NCI-H2196 treated with DMSO at 0.1 percent for 48 hours (cell line): ENCODE measurements around the gene TBCD.

Experiments used
- DNase-seq: peaks from one replicate; lab custom pipeline; 2025; ENCODE audit not compliant: unreplicated experiment; lab: John Stamatoyannopoulos, UW

TBCD gene

DNA sequence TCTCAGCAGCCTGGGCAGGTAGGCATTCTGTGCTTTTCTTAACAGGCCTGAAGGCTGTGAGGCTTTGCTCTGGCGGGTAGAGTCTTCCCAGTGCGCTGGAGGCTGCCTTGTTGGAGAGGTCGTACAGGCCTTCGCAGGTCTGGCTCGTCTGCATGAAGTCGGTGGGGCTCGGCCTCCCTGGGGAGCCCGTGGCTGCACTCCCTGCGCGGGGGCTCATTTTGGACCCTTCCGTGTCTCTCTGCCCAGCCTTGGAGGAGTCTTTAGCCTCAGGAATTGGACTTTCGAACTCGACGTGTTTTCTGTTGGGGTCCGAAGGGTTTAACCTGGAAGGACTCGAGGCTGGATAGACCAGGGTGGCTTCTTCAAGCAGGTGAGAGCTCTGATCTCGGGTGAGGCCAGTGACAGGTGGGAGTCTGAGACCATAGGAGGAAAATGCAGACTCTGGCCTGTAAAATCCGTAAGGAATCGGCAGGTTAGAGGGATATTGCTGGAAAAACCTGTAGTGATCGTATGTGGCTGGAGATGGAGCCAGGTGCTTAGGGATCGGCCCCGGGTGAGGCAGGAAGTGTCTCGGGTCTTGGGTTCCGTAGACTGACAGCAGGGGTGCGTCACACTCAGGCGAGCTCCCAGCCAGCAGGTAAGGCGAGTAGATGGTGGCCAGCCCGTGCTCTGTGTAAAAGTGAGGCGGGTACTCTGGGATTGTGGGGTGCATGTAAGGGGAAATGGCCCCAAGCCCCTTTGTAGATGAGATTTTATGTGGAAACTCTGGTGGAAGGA, 79.4 kb downstream of the TBCD start:
- DNase-seq, result no peak

DNA sequence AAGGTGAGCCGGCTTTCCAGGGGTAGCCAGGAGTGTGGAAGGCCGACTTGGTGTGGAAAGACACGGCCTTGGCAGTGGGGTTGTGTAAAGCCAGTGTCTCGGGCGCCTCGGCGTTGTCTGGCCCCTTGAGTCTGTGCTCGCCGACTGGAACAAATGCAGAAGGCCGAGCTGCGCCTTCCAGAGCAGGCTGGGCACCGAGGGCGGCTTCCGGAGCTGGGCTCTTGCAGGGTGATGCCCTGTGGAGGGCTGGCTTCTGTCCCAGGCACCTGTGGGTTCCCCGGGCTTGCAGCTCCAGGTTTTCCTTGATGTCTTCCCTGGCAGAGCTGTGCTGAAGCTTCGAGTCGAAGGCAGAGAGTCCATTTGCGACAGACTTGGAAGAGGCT, 79.9 kb downstream of the TBCD start:
- no peak for DNase-seq

DNA sequence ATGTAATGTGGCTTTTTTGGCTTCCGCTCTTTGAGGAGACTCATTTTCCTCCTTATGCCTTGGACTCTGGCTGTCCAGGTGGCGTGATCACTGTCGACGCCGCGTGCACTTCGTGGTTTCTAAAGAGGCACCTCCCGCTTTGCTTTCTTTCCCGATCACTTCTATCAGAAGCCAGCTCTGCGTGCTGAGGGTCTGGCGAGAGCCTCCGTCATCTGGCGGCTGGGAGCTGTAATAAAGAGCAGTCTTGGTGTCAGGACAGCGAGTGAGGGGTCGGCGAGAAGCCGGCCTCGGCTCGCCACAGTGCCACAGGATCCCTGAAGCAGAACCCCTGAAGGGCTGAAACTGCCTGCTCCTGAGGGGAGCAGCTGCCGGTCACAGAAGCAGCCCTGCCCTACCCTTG, 80.5 kb downstream of the TBCD start:
- no peak for DNase-seq

DNA sequence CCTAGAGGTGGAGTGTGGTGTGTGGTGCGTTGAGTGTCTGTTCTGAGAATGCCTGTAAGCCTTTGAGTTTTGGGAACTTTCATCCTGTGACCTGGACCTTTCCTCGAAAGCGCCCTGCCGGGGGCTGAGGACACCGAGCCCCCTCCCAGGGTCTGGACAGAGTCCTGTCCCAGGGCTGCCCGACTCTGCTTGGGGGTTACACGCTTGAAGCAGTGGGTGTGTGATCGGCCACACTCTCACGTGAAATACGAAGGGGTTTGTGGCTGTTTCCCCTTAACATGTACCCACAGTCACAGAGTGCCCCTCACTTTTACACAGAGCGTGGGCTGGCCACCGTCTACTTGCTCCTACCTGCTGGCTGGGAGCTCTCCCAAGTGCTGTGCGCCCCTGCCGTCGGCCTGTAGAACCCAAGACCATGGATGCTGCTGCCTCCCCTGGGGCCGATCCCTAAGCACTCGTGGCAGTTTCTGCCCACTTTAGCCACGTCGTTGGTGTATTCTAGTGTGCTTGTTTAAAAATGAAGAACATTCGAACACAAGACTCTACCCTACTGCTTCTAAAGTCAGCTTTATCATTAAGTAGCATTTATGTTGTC, 81.1 kb downstream of the TBCD start:
- DNase-seq, result no peak

DNA sequence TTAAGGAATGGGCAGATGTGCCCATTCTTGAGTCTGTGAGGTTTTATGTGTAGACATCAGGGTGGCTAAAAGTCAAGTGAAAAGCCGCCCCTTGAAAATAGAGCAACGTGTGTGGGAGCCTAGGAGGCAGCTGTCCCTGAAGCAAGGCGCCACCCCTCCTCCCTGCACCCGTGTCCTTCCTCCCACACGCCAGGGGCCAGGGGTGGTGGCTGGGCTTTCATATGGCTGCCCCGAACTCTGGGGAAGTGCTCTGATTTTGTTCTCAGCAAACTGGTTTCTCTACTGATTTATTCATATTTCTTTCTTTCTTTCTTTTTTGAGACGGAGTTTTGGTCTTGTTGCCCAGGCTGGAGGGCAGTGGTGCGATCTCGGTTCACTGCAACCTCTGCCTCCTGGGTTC, 83.3 kb downstream of the TBCD start:
- DNase-seq, result no peak

DNA sequence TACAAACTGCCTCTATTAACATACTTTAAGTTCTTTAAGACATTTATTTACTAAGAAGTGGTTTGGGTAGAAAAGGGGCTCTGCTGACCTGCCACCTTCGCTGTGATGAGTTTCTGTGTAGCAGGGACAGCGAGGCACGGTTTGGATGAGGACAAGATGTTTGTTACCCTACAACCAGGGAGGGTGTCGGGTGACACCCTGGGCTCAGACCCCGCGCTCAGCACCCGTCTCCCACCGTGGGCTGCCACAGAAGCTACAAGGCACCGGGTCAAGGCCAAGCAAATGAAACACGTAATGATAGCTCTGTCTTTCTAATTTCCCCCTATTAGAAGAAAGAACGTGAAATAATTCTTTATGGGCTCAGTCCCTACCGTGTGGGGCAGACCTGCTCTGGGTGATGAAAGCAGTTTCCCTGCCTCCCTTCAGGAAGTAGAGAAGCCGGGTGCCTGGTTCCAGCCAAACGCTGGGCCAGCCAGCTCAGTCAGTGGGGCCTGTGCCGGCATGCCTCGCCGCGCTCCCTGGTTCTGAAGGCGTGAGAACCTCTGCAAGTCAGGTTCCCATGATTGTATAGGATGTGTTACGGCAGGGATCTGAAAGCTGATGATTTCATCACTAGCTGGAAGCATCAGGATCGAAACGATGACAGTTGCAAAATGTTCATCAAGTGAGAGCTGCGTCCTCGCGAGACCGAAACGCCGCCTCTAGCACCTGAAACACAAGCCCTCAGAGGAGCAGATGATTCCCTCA, 84.1 kb downstream of the TBCD start:
- no peak for DNase-seq

DNA sequence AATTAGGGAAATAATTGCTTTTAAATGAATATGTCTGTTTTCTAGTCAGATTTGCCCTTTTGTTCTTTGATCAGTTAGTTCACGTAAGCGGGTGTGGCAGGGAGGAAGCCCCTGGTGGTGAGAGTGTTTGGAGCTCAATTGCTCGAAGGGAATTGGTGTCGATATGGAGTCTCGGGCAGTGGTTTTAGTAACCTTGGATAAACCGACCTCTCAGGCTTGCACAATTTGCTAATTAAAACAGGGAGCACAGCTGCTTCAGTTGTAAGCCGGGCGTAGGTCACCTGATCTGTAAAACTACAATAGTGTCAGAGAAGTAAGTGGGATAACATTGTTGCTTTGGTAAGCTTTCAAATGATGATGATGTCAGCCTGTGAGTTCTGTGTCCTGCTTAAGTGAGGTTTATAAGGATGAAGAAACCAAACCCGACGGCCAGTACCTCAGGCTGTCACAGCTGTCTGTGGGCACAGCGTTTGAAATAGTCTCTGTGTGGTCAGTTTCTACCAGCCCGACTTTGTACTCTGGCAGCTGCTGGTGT, 85.0 kb downstream of the TBCD start:
- no peak for DNase-seq

DNA sequence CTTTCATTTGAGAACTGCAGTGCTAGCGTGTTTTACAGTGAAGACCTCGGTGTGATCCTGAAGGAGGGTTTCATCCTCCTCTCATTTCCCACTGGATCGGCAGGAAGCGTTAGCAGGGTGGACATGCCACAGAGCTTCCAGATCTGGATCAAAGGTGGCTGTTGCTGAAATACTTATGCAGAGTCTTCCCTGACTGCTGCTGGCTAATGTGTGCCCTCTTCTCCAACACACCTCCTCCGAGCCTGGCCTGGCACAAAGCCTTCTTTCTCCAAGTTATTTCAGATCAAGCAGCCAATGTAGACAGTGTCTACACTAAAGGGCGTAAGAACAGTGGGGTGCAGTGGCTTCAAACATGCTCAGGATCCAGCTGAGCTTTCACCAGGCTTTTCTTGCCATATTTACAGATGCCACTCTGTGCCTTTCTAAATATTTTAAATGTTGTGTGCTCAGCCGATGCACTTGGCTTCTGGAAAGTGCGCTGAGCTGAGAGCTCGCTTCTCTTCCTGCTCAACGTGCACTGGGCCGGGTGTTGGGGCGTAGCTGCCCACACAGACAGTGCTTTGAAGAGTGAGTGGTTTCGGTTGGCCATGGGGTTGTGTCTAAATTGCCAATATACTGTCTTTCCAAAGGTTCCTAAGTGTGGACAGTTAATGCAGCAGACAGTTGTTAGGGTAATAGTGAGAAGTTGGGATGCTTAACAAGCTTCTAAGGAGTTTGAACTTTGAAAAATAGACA, 85.9 kb downstream of the TBCD start:
- DNase-seq, result no peak

DNA sequence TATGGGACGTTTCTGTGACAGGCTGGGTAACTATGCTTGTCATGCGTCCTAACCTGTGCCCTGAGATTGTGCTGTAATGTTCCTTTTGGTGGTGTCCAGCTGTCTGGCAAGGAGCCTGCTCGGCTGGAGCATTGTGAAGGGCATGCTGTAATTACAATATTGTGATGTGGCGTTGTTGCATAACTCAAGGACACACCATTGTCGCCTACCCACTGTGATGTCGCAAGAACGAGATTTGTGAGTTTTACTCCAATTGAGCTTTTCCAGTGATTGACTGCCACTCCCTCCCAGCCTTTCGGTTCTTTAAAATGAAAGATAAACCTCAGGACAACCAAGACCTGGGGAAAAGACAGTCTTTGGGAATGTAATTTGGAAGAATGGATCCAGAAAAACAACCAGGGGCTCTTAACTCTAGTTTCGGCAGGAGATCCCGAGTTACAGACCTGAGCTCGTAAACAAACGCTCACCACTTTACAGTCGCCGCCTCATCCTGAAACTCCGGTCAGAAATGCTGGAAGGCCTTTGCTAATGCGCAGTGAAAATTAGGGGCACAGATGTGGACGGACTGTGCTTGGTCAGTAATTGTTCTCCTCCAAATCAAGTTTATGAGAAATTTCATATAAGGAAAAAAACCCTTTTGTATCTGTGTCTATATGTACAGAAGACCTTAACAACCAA, 86.7 kb downstream of the TBCD start:
- DNase-seq, result no peak

DNA sequence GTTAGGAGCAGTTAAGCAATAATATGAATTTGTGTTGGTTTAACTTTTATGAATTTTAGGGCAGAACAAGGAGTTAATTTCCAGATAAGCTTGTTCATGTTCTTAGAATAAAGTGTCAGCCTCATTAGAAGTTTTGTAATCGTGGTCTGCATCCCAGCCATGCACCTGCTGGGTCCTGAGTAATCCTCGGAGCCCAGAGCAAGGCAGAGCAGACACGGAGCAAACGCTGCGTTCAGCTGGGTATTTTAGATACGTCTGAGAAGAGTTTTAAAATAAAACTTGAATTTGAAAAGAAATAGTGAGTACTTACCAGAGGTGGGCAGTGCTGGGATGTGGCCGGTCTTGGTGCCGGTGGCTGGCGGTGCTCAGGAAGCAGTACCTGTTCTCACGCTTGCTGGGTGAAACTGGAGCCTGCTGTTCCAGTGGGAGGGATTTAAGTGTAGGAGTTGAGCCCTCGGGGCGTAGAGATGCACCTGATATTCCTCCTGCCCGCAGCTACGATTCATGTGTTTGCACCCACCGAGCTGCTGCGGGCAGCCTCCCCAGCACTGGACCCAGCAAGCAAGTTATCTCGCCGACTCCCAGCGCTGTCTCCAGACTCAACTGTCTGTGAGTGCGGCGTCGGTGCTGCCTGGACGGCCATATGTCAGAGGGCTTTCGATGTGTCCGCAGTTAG, 87.9 kb downstream of the TBCD start, which contains the start of gene ZNF750:
Gene ZNF750, minus strand, starts transcription at position 406 of the 676 bp plus-strand sequence. CDS start 7,568 bp downstream, outside the sequence.
- DNase-seq, result no peak

DNA sequence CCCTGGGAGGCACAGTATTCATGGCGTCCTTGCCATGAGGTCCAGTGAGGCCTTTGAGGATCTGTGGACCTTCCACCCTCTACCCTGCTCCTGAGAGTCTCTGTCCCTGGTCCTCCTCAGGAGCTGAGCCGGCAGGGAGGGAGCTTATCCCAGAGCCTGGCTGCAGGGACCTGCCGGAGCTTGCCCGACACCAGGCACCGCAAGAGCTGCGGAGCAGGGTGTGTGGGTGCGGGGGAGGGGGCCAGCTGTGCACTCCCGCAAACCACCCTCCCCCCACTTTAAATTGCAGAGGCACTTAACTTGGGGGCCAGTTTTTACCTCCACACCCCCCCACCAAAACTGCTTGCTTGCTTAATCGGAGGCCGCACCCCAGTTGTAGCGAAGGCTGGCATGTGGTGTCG, 88.6 kb downstream of the TBCD start:
- DNase-seq, result no peak

DNA sequence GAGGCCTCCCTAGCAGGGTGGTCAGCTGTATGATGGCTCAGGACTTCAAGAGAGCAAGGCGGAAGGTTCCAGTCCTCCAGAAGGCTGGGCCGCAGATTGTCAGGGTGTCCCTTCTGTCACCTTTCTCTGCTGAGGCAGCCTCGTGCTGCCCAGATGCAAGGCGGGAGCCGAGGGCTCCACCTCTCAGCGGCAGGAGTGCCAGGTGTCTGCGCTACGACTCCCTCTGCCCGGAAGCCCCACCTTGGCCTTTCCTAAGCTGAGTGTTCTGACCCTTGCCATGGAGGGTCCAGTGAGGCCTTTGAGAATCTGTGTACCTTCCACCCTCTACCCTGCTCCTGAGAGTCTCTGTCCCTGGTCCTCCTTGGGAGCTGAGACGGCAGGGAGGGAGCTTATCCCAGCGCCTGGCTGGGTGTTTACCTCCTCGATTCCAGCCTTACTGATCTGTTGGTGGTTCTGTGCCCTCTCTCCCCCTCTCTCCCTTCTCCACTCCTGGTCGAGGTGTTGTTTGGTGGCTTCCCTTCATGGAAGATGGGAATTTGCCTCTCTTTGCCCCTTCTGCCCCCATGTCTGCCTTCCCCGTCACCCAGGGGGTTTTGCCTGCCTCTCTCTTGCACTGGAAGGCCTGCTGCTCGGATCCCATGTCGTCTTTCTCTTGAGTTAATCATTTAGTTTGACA, 90.2 kb downstream of the TBCD start:
- no peak for DNase-seq

DNA sequence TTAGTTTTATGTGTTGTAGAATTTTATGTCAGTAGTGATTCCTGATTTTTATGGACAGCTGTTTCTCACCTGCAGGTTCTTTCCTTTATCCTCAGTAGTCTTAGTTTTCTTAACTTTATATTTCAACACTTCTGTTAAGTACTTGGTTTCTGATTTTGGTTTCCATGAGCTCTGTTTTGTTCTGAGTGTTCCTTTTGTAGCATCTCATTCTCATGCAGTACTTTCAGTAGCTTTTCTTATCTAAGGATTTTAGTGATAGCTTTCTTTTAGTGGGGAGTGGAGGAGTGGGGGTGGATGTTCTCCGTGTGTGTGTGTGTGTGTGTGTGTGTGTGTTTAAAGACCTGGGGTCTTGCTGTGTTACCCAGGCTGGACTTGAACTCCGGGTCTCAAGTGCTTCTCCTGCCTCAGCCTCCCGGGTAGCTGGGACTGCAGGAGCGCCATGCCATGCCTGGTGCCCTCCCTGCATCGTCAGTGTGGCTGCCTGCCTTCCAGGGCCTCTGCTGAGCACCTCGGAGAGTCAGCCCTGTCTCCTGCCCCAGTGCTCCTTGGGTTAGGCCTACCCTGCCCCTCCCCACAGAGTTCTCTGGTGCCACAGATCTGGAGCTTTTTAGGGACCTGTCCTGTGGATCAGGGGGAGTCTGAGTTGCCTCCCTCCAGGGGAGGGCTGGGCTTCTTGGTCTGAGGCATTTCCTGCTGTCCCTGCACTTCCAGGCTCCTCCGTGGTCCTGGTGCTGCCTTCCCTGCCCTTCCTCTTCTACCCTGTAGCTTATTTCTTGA, 92.2 kb downstream of the TBCD start:
- DNase-seq, result no peak

DNA sequence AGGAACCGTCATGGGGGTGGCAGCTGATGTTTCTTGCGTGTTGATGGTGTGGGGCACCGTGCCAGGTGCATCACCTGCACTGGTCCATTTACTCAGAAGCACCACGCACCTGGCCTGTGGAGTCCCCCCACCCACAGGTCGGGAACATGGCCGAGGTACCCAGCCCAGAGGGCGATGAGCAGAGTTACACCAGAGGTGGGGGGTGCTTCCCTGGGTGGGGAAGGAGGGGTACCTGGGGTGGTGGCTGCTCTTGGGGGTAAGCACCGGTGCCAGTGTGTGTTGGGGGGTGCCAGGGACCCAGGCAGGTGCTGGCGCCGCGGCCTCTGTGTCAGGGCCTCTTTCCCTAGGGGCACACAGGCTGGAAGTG, 92.9 kb downstream of the TBCD start:
- DNase-seq, result no peak

DNA sequence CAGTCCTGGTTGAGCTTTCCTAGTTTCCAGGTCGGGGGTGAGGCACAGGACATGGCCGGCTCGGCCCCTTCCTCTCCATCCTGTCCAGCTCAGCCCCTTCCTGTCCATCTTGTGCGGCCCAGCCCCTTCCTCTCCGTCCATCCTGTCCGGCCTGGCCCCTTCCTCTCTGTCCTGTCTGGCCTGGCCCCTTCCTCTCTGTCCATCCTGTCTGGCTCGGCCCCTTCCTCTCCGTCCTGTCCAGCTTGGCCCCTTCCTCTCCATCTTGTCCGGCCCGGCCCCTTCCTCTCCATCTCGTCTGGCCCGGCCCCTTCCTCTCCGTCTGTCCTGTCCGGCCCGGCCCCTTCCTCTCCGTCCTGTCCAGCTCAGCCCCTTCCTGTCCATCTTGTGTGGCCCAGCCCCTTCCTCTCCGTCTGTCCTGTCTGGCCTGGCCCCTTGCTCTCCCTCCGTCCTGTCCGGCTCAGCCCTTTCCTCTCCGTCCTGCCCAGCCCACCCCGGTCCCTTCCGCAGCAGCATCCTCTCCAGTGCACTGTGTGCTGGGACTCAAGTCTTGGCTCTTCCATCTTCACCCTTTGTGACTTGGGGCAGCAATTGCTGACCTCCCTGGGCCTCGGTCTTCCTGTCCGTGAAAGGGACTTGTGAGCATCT, 93.4 kb downstream of the TBCD start:
- DNase-seq, result no peak

DNA sequence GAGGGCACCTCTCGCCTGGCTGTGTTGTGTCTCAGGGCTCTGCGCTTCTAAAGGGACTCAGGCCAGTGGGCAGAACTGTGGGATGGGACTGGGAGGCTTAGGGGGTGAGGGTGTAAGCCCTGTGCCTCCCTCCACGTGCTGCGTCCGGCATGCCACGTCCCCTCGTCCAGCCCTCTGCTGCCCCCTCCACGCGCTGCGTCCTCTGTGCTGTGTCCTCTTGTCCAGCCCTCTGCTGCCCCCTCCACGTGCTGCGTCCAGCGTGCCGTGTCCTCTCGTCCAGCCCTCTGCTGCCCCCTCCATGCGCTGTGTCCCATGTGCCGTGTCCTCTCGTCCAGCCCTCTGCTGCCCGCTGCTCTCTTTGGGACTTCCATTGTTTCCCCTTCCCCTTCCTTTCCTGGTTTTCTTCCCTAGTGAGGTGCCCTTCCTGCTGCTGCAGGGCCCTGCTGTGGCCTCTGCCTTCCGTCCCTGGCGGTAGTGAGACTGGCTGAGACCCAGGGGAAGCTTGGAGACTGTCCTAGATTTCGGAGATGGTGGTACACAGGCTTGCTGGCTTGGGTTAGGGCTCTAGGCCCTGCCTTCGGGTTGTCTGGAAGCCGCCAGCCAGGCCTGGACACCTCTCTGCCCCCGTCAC, 94.3 kb downstream of the TBCD start:
- no peak for DNase-seq

DNA sequence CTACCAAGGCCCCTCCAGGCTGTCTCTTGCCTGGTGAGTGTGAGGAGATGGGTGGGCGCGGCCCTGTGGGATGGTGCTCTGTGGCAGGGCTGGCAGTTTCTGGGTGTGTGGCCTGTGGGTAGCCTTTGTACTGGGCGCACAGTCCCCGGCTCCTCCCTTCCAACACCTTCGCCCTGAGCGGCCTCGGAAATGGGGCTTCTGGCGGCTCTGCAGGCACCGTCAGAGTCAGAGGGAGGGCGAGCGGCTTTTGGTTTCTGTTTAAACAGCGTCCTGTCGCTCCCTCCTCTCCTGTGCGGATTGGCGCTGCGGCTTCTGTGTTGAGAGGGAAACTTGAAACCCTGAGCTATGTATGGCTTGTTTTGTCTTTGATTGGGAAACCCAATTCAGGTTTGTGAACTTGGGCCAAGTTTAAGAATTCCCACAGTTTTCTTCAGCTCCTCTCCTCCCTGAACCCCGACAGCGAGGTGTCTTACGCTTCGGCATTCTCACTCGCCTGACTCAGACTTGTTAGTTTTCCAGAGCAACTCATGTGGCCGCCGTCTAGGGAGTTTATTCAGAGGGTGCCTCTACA, 96.2 kb downstream of the TBCD start:
- peak; percentile 95 for DNase-seq
